Caco-2 (cell line): ENCODE results near the gene STK24. TPM values are rescaled to one million over a fixed set of nuclear protein-coding genes. Genes with fewer than 3 reads are reported as not detected.

Experiments used
- BruUV-seq: library from RNA; stranded (reverse); fragments of 400-500 nt; replicated peaks from 2 replicates; lab custom pipeline; 2021; lab: Mats Ljungman, UMichigan
- CTCF ChIA-PET: fragments of 300-600 bp; sonication (Branson Sonifier 250); formaldehyde crosslinking; loops from one replicate; lab custom pipeline; 2022; ENCODE audit warnings: antibody characterized with exemption; lab: Charles Lee
- POLR2A ChIA-PET: fragments of 300-600 bp; sonication (Branson Sonifier 250); formaldehyde crosslinking; loops from one replicate; lab custom pipeline; 2022; ENCODE audit warnings: antibody characterized with exemption; lab: Charles Lee
- DNase-seq, 2 experiments: peaks; one replicate each; pipeline versions ENCODE4 v3.0.0 to v3.0.0-alpha.2; 2020 to 2022
- H3K27me3 ChIP-seq: replicated peaks from 2 replicates; pipeline ENCODE4 v1.6.0; 2011; ENCODE audit warnings: low read length; ENCODE audit not compliant: control insufficient read depth, insufficient read depth
- H3K36me3 ChIP-seq: 2 replicates; pipeline ENCODE4 v1.5.1; 2011; ENCODE audit warnings: low read length; ENCODE audit not compliant: control insufficient read depth, insufficient read depth
- H3K4me1 ChIP-seq: fragments of 250-450 bp; sonication (Bioruptor Pico); 2 replicates; pipeline ENCODE4 v1.5.1; 2020; ENCODE audit warnings: mild to moderate bottlenecking
- H3K4me3 ChIP-seq: 2 replicates; pipeline ENCODE4 v1.5.1; 2011; ENCODE audit warnings: low read depth, mild to moderate bottlenecking, control low read depth, low read length
- H3K9me3 ChIP-seq: fragments of 250-450 bp; sonication (Bioruptor Pico); 2 replicates; pipeline ENCODE4 v1.5.1; 2020; ENCODE audit warnings: mild to moderate bottlenecking, moderate library complexity
- H3K27ac Mint-ChIP-seq: one replicate; pipeline ENCODE4 v1.8.0; 2022; ENCODE audit warnings: mixed read lengths; ENCODE audit not compliant: unreplicated experiment
- H3K27me3 Mint-ChIP-seq: one replicate; pipeline ENCODE4 v1.8.0; 2022; ENCODE audit warnings: mixed read lengths; ENCODE audit not compliant: insufficient read depth, unreplicated experiment
- H3K36me3 Mint-ChIP-seq: one replicate; pipeline ENCODE4 v1.8.0; 2022; ENCODE audit warnings: mild to moderate bottlenecking, mixed read lengths; ENCODE audit not compliant: insufficient read depth, unreplicated experiment
- H3K4me1 Mint-ChIP-seq: one replicate; pipeline ENCODE4 v1.8.0; 2022; ENCODE audit warnings: low read depth, mixed read lengths; ENCODE audit not compliant: unreplicated experiment
- H3K4me3 Mint-ChIP-seq: one replicate; pipeline ENCODE4 v1.8.0; 2022; ENCODE audit warnings: mild to moderate bottlenecking, moderate library complexity, mixed read lengths; ENCODE audit not compliant: unreplicated experiment
- H3K9me3 Mint-ChIP-seq: one replicate; pipeline ENCODE4 v1.8.0; 2022; ENCODE audit warnings: mixed read lengths; ENCODE audit not compliant: unreplicated experiment
- intact Hi-C: fragments of 100-400 bp; cut with micrococcal nuclease; formaldehyde crosslinking; loops from one replicate; pipeline ENCODE4 v1.10.0; 2022; ENCODE audit not compliant: unreplicated experiment
- total RNA-seq: library from RNA; stranded (reverse); gene quantifications from 2 replicates; pipeline ENCODE4 v1.2.3, GENCODE V29; 2022
- TF ChIP-seq, protein P1 (sequence below), 2 experiments: fragments of 200-600 bp in 1 of 2; IDR thresholded peaks; 1 replicate in 1 of 2; 2 replicates in 1 of 2; pipeline versions ENCODE4 v1.5.1 to v1.8.0; 2011 to 2022; ENCODE audit warnings: antibody characterized with exemption in 1 of 2, control low read depth in 1 of 2, inconsistent platforms in 1 of 2, low read depth in 1 of 2, low read length in 1 of 2, mild to moderate bottlenecking in 1 of 2, moderate library complexity in 1 of 2; ENCODE audit not compliant: insufficient read depth in 1 of 2, severe bottlenecking in 1 of 2, unreplicated experiment in 1 of 2

STK24 gene
- total RNA-seq, 1 experiment from 2014 or later, result 253 TPM

DNA sequence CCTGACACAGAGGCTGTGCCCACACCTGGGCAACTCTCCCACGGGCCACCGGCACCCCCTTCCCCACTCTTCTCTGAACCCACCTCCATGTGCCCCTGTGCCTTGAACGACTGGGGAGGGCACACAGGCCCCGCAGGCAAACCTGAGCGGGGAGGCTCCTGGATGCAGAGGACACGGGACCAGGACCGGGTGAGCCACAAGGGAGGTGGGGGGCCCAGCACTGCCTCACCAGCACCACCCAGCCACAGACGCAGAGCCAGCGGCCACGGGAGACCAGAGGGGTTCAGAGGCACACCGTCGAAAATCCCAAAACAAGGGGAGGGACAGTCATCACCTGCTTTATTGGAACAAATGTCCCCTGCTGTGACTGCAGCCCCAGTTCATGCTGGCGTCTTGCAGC is 49.4 kb downstream of the STK24 start:
- no TSS peak for BruUV-seq
- Mint-ChIP-seq H3K27me3 (no peaks in the 10 kb centered on the region), H3K4me3 (no peak overlapping the region), H3K27ac (no peak overlapping the region), H3K4me1 (peaks cover 27% of the 10 kb centered on the region), H3K36me3 (peaks cover 65% of the 10 kb centered on the region), H3K9me3 (no peaks in the 10 kb centered on the region)
- peaks cover 2% of the 10 kb centered on the region; the same call in 1 of the 2 replicates for H3K36me3 ChIP-seq
- H3K4me3 ChIP-seq, result no peak overlapping the region
- H3K4me1 ChIP-seq, result no peaks in the 10 kb centered on the region; the same call in 1 of the 2 replicates
- H3K27me3 ChIP-seq, result no peaks in the 10 kb centered on the region
- DNase-seq, result no peak
- CTCF ChIA-PET, result no interaction called here
- intact Hi-C loops, result no loop called here
- H3K9me3 ChIP-seq, result no peaks in the 10 kb centered on the region
- TF ChIP-seq, protein P1, sequence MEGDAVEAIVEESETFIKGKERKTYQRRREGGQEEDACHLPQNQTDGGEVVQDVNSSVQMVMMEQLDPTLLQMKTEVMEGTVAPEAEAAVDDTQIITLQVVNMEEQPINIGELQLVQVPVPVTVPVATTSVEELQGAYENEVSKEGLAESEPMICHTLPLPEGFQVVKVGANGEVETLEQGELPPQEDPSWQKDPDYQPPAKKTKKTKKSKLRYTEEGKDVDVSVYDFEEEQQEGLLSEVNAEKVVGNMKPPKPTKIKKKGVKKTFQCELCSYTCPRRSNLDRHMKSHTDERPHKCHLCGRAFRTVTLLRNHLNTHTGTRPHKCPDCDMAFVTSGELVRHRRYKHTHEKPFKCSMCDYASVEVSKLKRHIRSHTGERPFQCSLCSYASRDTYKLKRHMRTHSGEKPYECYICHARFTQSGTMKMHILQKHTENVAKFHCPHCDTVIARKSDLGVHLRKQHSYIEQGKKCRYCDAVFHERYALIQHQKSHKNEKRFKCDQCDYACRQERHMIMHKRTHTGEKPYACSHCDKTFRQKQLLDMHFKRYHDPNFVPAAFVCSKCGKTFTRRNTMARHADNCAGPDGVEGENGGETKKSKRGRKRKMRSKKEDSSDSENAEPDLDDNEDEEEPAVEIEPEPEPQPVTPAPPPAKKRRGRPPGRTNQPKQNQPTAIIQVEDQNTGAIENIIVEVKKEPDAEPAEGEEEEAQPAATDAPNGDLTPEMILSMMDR (IDR thresholded peaks at IDR 0.05; ENCODE audit: insufficient read depth in 1 of 2, low read depth in 1 of 2, low read length in 1 of 2, severe bottlenecking in 1 of 2, unreplicated experiment in 1 of 2), result no peak
- POLR2A ChIA-PET, result no interaction called here

DNA sequence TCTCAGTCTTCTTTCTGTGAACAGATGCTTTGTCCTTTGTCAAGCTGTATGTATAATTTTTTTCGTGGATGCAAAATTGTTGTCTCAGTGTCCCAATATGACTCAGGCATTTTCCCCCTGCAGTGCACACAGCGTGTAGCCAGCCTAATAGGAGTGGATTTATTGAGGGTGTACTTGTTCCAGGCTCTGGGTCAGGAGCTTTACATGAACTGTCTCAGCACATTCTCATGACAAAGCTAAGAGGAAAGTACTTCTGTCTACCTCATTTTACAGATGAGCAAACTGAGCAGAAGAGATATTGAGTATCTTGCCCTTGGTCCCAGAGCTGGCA is 50.8 kb downstream of the STK24 start:
- BruUV-seq, result no TSS peak
- H3K4me3 Mint-ChIP-seq, result no peak overlapping the region
- Histone ChIP-seq H3K36me3 (peaks cover 2% of the 10 kb centered on the region; the same call in 1 of the 2 replicates), H3K4me1 (no peaks in the 10 kb centered on the region; the same call in 1 of the 2 replicates), H3K27me3 (no peaks in the 10 kb centered on the region), H3K4me3 (no peak overlapping the region), H3K9me3 (no peaks in the 10 kb centered on the region)
- no peak for DNase-seq
- H3K27ac Mint-ChIP-seq, result no peak overlapping the region
- TF ChIP-seq, protein P1 (IDR thresholded peaks at IDR 0.05; ENCODE audit: insufficient read depth in 1 of 2, low read depth in 1 of 2, low read length in 1 of 2, severe bottlenecking in 1 of 2, unreplicated experiment in 1 of 2), result no peak
- ChIA-PET CTCF (interaction anchor here (0.6 kb wide), 1 partner anchor 128 kb away, joined by 3 read pairs; no protein-coding TSS in a partner anchor), POLR2A (no interaction called here)
- H3K9me3 Mint-ChIP-seq, result no peaks in the 10 kb centered on the region
- no peaks in the 10 kb centered on the region for H3K27me3 Mint-ChIP-seq
- H3K36me3 Mint-ChIP-seq, result peaks cover 68% of the 10 kb centered on the region
- peaks cover 39% of the 10 kb centered on the region for H3K4me1 Mint-ChIP-seq
- intact Hi-C loops, result no loop called here

DNA sequence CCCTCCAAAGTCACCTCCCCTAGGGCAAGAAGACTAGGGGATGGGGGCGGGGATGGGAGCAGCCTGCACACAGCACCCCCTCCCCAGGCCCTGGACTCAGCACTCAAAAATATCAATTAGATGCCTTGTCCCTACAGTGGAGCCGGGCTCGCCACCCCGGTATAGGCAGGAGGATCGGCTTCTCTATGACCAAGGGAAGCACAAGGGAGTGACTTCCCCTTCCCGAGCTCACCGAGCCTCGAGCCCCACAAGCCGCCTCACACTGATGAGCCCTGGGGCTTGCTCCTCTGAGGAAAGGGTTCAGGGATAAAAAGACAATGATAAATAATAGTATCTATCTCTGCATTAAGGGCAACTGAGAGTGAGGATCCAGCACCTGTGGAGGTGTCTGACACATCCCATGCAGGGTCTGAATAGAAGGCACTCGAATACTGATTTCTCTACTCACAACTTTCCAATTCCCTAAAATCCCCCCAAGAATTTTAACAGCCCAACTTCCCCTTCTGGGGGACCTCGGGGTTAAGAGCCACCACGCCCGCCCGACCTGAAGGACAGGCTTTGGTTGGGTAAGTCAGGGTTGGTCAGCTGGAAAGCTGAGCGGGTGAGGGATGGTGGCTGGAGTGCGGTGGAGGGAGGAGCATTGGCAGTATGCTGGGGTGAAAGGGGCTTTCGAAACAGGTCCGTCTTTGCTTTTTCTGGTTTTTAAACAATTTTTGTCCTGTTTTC is 51.3 kb downstream of the STK24 start:
- Histone ChIP-seq H3K4me1 (no peaks in the 10 kb centered on the region; the same call in 1 of the 2 replicates), H3K4me3 (no peak overlapping the region), H3K9me3 (no peaks in the 10 kb centered on the region), H3K36me3 (peaks cover 2% of the 10 kb centered on the region; the same call in 1 of the 2 replicates), H3K27me3 (no peaks in the 10 kb centered on the region)
- intact Hi-C loops, result no loop called here
- Mint-ChIP-seq H3K36me3 (peaks cover 64% of the 10 kb centered on the region), H3K4me3 (no peak overlapping the region), H3K27me3 (no peaks in the 10 kb centered on the region), H3K4me1 (peaks cover 39% of the 10 kb centered on the region), H3K27ac (no peak overlapping the region), H3K9me3 (no peaks in the 10 kb centered on the region)
- no peak for DNase-seq
- no TSS peak for BruUV-seq
- ChIA-PET CTCF (interaction anchor here (0.6 kb wide), 1 partner anchor 128 kb away, joined by 3 read pairs; no protein-coding TSS in a partner anchor), POLR2A (no interaction called here)
- TF ChIP-seq, protein P1 (IDR thresholded peaks at IDR 0.05; ENCODE audit: insufficient read depth in 1 of 2, low read depth in 1 of 2, low read length in 1 of 2, severe bottlenecking in 1 of 2, unreplicated experiment in 1 of 2), result no peak
